Stimulated activated memory B cell treated with anti-CD40 and anti-IgM and Interleukin-4, amounts not matched to agents 10 μg/mL and 1 μg/mL and 100 μg/mL, for 72 hours (primary cell): ENCODE measurements around the gene ALKBH8.

Experiments used
- ATAC-seq: fragments of 150-1000 bp; cut with Tn5 transposase; 2 replicates; pipeline ENCODE4 v1.10.0; 2021
- H3K27ac Mint-ChIP-seq: one replicate; pipeline ENCODE4 v1.8.0; 2022; ENCODE audit warnings: mild to moderate bottlenecking, mixed read lengths
- H3K27me3 Mint-ChIP-seq: one replicate; pipeline ENCODE4 v1.8.0; 2022; ENCODE audit warnings: mixed read lengths
- H3K36me3 Mint-ChIP-seq: one replicate; pipeline ENCODE4 v1.8.0; 2022; ENCODE audit warnings: mixed read lengths
- H3K4me1 Mint-ChIP-seq: one replicate; pipeline ENCODE4 v1.8.0; 2022; ENCODE audit warnings: mixed read lengths
- H3K4me3 Mint-ChIP-seq: one replicate; pipeline ENCODE4 v1.8.0; 2022; ENCODE audit warnings: mild to moderate bottlenecking, moderate library complexity, mixed read lengths
- H3K9me3 Mint-ChIP-seq: one replicate; pipeline ENCODE4 v1.8.0; 2022; ENCODE audit warnings: mixed read lengths

ALKBH8 gene

GRCh38 chr11:107453594-107454286 lies 111.8 kb downstream of the ALKBH8 start:
- peaks cover 43% of the 10 kb centered on the region for H3K36me3 Mint-ChIP-seq
- H3K4me1 Mint-ChIP-seq = peaks cover 48% of the 10 kb centered on the region
- H3K27me3 Mint-ChIP-seq = no peaks in the 10 kb centered on the region
- no peak for ATAC-seq
- no peaks in the 10 kb centered on the region for H3K9me3 Mint-ChIP-seq
- no peak overlapping the region for H3K27ac Mint-ChIP-seq
- no peak overlapping the region for H3K4me3 Mint-ChIP-seq
